Stimulated activated CD4-positive, alpha-beta T cell treated with anti-CD3 and anti-CD28 coated beads, Interleukin-2, amount 100 ng/mL, for 24 hours (primary cell): Measurements from ENCODE around the gene FSIP1.
A peak's percentile ranks its signal among the peaks of the same experiment; 100 is the strongest.

Source experiments
- DNase-seq, 2 donors: peaks; one replicate each; pipeline ENCODE4 v3.0.0-alpha.2; 2020

Gene FSIP1

GRCh38 chr15:39609166-39609916, 173.3 kb downstream of the FSIP1 start:
- DNase-seq, result no peak

- no peak for DNase-seq
Measured at GRCh38 chr15:39608185-39609139, 174.2 kb downstream of the FSIP1 start.

GRCh38 chr15:39605146-39605545, 177.5 kb downstream of the FSIP1 start:
- DNase-seq, result no peak

- DNase-seq, result no peak
Measured at GRCh38 chr15:39602143-39602542, 180.5 kb downstream of the FSIP1 start.

GRCh38 chr15:39599871-39600270, 182.8 kb downstream of the FSIP1 start:
- no peak for DNase-seq

- DNase-seq, result no peak
Measured at GRCh38 chr15:39598958-39599845, 183.4 kb downstream of the FSIP1 start.

- DNase-seq, result no peak
Measured at GRCh38 chr15:39598186-39598850, 184.3 kb downstream of the FSIP1 start.

- no peak for DNase-seq
Measured at GRCh38 chr15:39597751-39598185, 184.9 kb downstream of the FSIP1 start.

- no peak for DNase-seq
Measured at GRCh38 chr15:39597336-39597735, 185.3 kb downstream of the FSIP1 start.

- no peak for DNase-seq
Measured at GRCh38 chr15:39596358-39597051, 186.1 kb downstream of the FSIP1 start.

- no peak for DNase-seq
Measured at GRCh38 chr15:39595338-39596221, 187.1 kb downstream of the FSIP1 start.

GRCh38 chr15:39594446-39595337, 187.9 kb downstream of the FSIP1 start:
- DNase-seq, result no peak

- peak in 1 of 2 donors; percentile 19 for DNase-seq
Measured at GRCh38 chr15:39593656-39594445, 188.8 kb downstream of the FSIP1 start.

GRCh38 chr15:39593071-39593655, 189.5 kb downstream of the FSIP1 start:
- no peak for DNase-seq

GRCh38 chr15:39592500-39592899, 190.1 kb downstream of the FSIP1 start:
- DNase-seq, result no peak

- no peak for DNase-seq
Measured at GRCh38 chr15:39591896-39592315, 190.7 kb downstream of the FSIP1 start.

GRCh38 chr15:39591141-39591895, 191.3 kb downstream of the FSIP1 start:
- no peak for DNase-seq
